Fibroblast of skin of back (primary cell): Measurements from ENCODE around the gene ABCF1.
A peak's percentile ranks its signal among the peaks of the same experiment; 100 is the strongest.

Experiments
- DNase-seq: peaks from one replicate; pipeline ENCODE4 v3.0.0-alpha.2; 2013

ABCF1 gene

GRCh38 chr6:30626484-30627366, 55.5 kb downstream of the ABCF1 start, which contains the start of gene ATAT1:
ATAT1 (plus strand) TSS chr6:30626874.
- peak; percentile 81 for DNase-seq

GRCh38 chr6:30635834-30636233, 64.6 kb downstream of the ABCF1 start:
- no peak for DNase-seq

- no peak for DNase-seq
Observed at GRCh38 chr6:30640481-30640880, 69.2 kb downstream of the ABCF1 start.

- no peak for DNase-seq
Observed at GRCh38 chr6:30641048-30641447, 69.8 kb downstream of the ABCF1 start.
